ENCODE data around the gene IGSF8. TPM values are rescaled to one million over a fixed set of nuclear protein-coding genes. Genes with fewer than 3 reads are reported as not detected.

The IGSF8 gene
- total RNA-seq, 2 experiments from 2014 or later: 41.7 to 44.4 TPM

DNA sequence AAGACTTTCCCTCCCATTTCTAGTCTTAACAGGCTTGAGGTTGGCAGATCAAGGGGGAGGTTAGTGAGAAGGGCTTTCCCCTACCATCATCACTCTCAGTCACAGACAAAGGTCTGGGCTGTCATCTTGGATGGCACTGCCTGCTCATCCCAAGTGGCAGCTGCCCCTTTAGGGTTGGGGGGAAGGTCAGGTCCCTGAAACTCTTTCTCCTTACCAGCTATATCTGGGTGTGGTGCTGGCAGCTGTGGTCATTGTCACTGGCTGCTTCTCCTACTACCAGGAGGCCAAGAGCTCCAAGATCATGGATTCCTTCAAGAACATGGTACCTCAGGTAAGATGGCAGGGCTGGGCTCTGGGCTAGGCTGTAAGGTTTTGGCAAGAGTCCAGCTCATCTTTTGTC lies 25.3 kb upstream of the IGSF8 start:
- DNase-seq: no peak
- no peaks in the 10 kb centered on the region for H3K27me3 Mint-ChIP-seq (ENCODE audit: low read depth)
- CTCF ChIA-PET: interaction anchor here (0.6 to 0.9 kb wide), 2 partner anchors 22 to 127 kb away, joined by 3 read pairs; no protein-coding TSS in a partner anchor
- H3K27ac Mint-ChIP-seq: no peak overlapping the region
- H3K36me3 Mint-ChIP-seq (ENCODE audit: low read depth): no peaks in the 10 kb centered on the region
- no peaks in the 10 kb centered on the region for H3K9me3 Mint-ChIP-seq (ENCODE audit: insufficient read depth)
- POLR2A ChIA-PET: no interaction called here
- no peaks in the 10 kb centered on the region for H3K4me1 Mint-ChIP-seq (ENCODE audit: low read depth)
- no peak for ATAC-seq
- H3K4me3 Mint-ChIP-seq: no peak overlapping the region

DNA sequence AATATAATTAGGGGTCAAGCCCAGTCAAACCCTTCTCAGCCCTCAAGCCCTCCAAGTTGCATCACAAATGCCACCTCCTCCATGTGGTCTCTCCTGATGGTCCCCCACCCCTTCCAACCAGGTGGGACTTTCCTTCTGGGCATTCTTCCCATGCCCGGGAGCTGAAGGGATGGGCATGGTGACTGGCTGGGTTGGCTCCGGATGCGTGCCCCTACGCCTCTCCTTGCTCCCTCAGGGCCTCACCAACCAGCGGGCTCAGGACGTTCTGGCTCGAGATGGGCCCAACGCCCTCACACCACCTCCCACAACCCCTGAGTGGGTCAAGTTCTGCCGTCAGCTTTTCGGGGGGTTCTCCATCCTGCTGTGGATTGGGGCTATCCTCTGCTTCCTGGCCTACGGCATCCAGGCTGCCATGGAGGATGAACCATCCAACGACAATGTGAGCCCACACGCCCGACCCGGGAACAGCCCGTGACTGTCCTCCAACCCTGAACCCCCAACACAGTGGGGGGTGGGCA lies 24.6 kb upstream of the IGSF8 start:
- ATAC-seq (no peak), DNase-seq (no peak)
- CTCF ChIA-PET: interaction anchor here (1.8 kb wide), 1 partner anchor 44 kb away, joined by 6 read pairs; no protein-coding TSS in a partner anchor
- POLR2A ChIA-PET: no interaction called here
- Mint-ChIP-seq H3K4me1 (ENCODE audit: low read depth) (no peaks in the 10 kb centered on the region), H3K9me3 (ENCODE audit: insufficient read depth) (no peaks in the 10 kb centered on the region), H3K36me3 (ENCODE audit: low read depth) (no peaks in the 10 kb centered on the region), H3K27me3 (ENCODE audit: low read depth) (peaks cover 6% of the 10 kb centered on the region), H3K27ac (no peak overlapping the region), H3K4me3 (no peak overlapping the region)

DNA sequence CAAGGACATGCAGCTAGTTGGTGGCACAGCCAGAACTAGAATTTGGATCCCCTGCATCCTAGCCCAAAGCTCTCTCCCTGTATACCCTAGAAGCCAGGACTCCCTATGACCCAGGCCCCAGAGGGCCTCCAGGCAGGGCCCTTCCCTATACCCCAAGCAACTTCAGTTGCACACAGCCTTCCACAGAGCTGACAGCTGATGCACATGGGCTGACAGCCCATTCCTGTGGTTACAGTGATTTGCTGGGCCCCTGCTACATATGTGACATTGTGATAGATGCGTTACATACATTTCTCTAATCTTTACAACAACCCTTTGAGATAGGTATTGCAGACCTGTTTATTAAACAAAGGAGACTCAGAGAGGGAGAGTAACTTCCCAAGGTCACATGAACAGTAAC lies 23.0 kb upstream of the IGSF8 start:
- no peaks in the 10 kb centered on the region for H3K36me3 Mint-ChIP-seq (ENCODE audit: low read depth)
- DNase-seq (no peak), ATAC-seq (no peak)
- no peaks in the 10 kb centered on the region for H3K9me3 Mint-ChIP-seq (ENCODE audit: insufficient read depth)
- no peak overlapping the region for H3K27ac Mint-ChIP-seq
- no peaks in the 10 kb centered on the region for H3K4me1 Mint-ChIP-seq (ENCODE audit: low read depth)
- H3K27me3 Mint-ChIP-seq (ENCODE audit: low read depth): peaks cover 11% of the 10 kb centered on the region
- ChIA-PET POLR2A (no interaction called here), CTCF (interaction anchor here (0.5 to 1.8 kb wide), 2 partner anchors 42 to 181 kb away, joined by 3 to 6 read pairs; no protein-coding TSS in a partner anchor)
- H3K4me3 Mint-ChIP-seq: no peak overlapping the region

DNA sequence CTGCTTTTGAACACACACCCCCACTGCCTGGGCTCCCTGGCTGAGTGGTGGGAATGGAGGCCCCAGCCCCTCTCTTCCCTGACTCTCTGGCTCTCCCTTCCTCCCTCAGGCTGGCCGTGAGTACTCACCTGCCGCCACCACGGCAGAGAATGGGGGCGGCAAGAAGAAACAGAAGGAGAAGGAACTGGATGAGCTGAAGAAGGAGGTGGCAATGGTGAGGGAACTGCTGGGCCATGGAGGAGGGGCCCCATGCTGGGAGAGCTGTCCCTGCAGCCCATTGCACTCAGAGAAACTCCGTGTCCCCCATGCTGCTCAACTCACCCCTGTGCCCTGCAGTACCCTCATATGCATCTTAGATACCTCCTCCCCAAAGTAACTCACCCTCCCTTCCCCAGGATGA lies 22.4 kb upstream of the IGSF8 start:
- CTCF ChIA-PET: interaction anchor here (0.5 kb wide), 1 partner anchor 181 kb away, joined by 3 read pairs; no protein-coding TSS in a partner anchor
- no peaks in the 10 kb centered on the region for H3K9me3 Mint-ChIP-seq (ENCODE audit: insufficient read depth)
- H3K36me3 Mint-ChIP-seq (ENCODE audit: low read depth): no peaks in the 10 kb centered on the region
- H3K4me1 Mint-ChIP-seq (ENCODE audit: low read depth): no peaks in the 10 kb centered on the region
- no peak for DNase-seq
- H3K27ac Mint-ChIP-seq: no peak overlapping the region
- no peak for ATAC-seq
- peaks cover 11% of the 10 kb centered on the region for H3K27me3 Mint-ChIP-seq (ENCODE audit: low read depth)
- no peak overlapping the region for H3K4me3 Mint-ChIP-seq
- POLR2A ChIA-PET: no interaction called here

DNA sequence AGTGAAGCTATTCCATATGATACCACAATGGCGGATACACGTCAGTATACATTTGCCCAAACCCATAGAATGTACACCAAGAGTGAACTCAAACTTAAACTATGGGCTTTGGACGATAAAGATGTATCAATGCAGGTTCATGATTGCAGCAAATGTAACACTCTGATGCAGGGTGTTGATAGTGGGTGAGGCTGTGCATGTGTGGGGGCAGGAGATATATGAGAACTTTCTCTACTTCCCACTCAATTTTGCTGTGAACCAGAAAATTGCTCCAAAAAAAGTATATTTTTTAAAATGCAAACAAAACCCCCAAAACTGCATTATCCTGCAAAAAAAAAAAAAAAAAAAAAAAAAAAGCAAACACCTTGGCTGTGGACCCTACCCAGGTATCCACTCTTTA lies 20.5 kb upstream of the IGSF8 start:
- POLR2A ChIA-PET: no interaction called here
- no peak for ATAC-seq
- no peak for DNase-seq
- Mint-ChIP-seq H3K4me1 (ENCODE audit: low read depth) (no peaks in the 10 kb centered on the region), H3K36me3 (ENCODE audit: low read depth) (no peaks in the 10 kb centered on the region), H3K4me3 (no peak overlapping the region), H3K9me3 (ENCODE audit: insufficient read depth) (no peaks in the 10 kb centered on the region), H3K27ac (no peak overlapping the region), H3K27me3 (ENCODE audit: low read depth) (peaks cover 16% of the 10 kb centered on the region)
- CTCF ChIA-PET: interaction anchor here (1.0 to 1.2 kb wide), 2 partner anchors 18 to 33 kb away, joined by 3 to 5 read pairs; no protein-coding TSS in a partner anchor

DNA sequence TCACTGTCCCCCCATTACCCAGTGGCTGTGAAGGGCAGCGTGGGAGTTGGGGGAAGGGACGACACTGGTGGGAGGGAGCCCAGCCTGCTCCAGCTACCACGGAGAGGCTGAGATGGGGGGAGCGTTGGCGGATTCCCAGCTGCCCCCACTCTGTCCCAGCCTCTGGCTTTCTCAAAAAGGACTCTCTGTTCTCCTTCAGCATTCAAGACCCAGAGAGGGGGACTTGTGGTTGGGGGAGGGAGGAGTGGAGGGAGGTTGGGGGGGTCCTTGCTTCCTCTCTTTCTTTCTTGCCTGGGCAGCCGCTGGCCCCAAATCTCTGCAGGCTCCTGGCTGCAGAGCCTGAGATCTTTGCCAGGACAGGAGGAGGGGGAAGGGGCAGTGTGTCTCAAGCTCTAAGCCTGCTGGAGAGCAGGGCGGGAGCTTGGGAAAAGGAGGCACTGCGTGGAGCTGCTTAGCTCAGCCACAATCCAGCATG lies 19.3 kb upstream of the IGSF8 start:
- Mint-ChIP-seq H3K9me3 (ENCODE audit: insufficient read depth) (no peaks in the 10 kb centered on the region), H3K27ac (no peak overlapping the region), H3K36me3 (ENCODE audit: low read depth) (no peaks in the 10 kb centered on the region), H3K27me3 (ENCODE audit: low read depth) (peaks cover 16% of the 10 kb centered on the region), H3K4me1 (ENCODE audit: low read depth) (no peaks in the 10 kb centered on the region), H3K4me3 (no peak overlapping the region)
- POLR2A ChIA-PET: no interaction called here
- CTCF ChIA-PET: interaction anchor here (1.0 to 1.2 kb wide), 3 partner anchors 17 to 128 kb away, joined by 3 to 5 read pairs (median 4); no protein-coding TSS in a partner anchor
- ATAC-seq: no peak
- no peak for DNase-seq

DNA sequence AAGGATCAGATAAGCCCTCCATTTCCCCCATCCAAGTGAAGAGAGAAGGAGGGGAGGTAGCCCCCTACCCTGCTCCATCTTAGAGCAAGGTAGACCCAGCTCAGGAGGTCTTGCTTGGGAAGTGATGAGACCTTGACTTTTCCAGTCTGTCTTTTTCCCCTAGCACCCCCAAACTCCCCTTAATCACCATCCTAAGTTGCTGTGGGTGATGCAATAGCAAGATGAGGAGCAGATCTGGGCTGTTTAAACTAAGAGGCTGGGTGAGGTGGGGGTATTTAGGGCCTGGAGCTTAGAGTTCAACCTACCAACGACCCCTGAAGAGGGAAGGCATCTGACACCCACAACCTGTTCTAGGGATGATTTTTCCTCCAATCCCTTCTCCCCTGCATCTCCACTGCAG lies 18.9 kb upstream of the IGSF8 start:
- Mint-ChIP-seq H3K27me3 (ENCODE audit: low read depth) (peaks cover 16% of the 10 kb centered on the region), H3K27ac (no peak overlapping the region), H3K4me3 (no peak overlapping the region), H3K4me1 (ENCODE audit: low read depth) (no peaks in the 10 kb centered on the region), H3K36me3 (ENCODE audit: low read depth) (no peaks in the 10 kb centered on the region), H3K9me3 (ENCODE audit: insufficient read depth) (no peaks in the 10 kb centered on the region)
- ChIA-PET CTCF (interaction anchor here (0.8 to 1.2 kb wide), 2 partner anchors 16 to 129 kb away, joined by 3 to 4 read pairs; no protein-coding TSS in a partner anchor), POLR2A (no interaction called here)
- DNase-seq: no peak
- ATAC-seq: no peak

DNA sequence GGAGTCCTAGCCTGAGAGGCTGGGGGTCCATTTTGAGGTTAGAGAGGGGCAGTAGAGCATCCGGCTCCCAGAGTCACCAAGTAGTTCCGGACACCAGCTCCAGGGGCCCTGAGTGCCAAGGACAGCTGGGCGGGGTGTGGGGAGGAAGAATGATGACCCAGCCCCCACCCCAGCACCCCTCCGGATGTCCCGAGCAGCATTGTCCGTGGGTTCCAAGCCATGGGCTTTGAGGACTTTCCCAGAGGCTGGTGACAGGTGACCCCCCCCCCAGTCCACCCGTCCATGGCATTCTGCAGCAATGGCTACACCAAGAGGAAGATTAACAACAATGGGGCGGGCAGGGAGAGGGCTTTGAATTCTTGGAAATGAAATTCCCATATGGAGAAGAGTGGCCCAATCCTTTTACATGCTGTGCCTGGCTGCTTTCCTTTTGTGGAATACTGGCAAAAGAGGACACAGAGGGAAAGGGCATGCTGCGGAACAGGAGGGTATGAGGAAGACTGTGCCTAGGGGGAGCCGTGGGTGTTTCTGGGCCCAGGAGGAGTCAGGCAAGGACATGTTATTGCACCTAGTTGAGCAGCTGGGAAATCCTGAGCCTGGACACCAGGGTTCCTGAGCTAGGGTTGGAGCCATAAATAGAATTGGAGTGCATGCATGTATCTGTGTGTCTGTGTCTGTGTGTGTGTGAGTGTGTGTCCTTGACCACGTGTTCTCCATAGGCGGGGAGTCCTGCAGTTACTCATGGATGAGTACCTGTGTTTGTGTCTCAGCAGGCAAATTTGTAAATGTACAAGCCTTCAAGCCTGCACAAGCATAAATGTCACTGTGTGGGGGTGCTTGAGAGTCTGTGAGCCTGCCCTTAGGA lies 18.1 kb upstream of the IGSF8 start:
- no peak overlapping the region for H3K27ac Mint-ChIP-seq
- no peak overlapping the region for H3K4me3 Mint-ChIP-seq
- CTCF ChIA-PET: interaction anchor here (0.8 kb wide), 1 partner anchor 15 kb away, joined by 3 read pairs; no protein-coding TSS in a partner anchor
- DNase-seq (no peak), ATAC-seq (no peak)
- peaks cover 16% of the 10 kb centered on the region for H3K27me3 Mint-ChIP-seq (ENCODE audit: low read depth)
- no peaks in the 10 kb centered on the region for H3K4me1 Mint-ChIP-seq (ENCODE audit: low read depth)
- POLR2A ChIA-PET: interaction anchor here (0.6 kb wide), 1 partner anchor 19 kb away, joined by 3 read pairs; no protein-coding TSS in a partner anchor
- H3K9me3 Mint-ChIP-seq (ENCODE audit: insufficient read depth): no peaks in the 10 kb centered on the region
- H3K36me3 Mint-ChIP-seq (ENCODE audit: low read depth): no peaks in the 10 kb centered on the region

DNA sequence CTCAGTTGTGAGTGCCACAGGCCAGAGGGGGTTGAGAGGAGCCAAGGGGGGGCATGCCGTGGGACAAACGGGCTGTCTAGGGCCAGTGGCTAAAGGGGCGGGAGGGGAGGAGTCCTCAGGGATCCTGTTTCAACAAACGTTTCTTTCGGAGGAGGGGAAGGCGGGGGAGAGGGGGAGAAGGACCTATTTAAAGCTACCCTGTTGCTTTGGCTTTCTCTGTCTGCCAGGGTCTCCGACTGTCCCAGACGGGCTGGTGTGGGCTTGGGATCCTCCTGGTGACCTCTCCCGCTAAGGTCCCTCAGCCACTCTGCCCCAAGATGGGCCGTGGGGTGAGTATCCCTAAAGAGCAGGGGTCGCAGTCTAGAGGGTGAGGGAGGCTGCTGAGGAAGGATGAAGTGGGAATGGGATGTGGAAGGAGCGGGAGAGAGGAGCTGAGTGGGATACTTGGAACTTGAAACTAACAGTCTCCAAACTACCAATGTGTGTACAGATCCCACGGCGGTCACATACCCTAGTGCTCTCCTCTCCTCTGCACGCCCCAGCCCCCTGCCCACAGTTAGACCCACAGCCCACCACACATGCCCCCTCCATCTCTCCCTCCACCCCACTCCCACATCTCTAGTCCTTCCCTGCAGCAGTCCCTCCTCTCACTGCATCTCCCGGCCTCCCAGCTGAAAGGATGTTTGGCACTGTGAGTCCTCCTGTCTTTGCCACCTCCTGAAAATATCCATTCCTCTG lies 17.3 kb upstream of the IGSF8 start, which contains the start of gene ATP1A2:
Gene ATP1A2 (plus strand): TSS at position 215 of the 738 bp plus-strand sequence. CDS start 103 bp downstream, at position 318.
- ChIA-PET CTCF (no interaction called here), POLR2A (no interaction called here)
- H3K27ac Mint-ChIP-seq: no peak within 1 kb of the TSS
- no peak within 1 kb of the TSS for H3K4me3 Mint-ChIP-seq
- H3K27me3 Mint-ChIP-seq (ENCODE audit: low read depth): peaks cover 16% of the 10 kb centered on the region
- H3K36me3 Mint-ChIP-seq (ENCODE audit: low read depth): no peaks in the 10 kb centered on the region
- no peaks in the 10 kb centered on the region for H3K4me1 Mint-ChIP-seq (ENCODE audit: low read depth)
- H3K9me3 Mint-ChIP-seq (ENCODE audit: insufficient read depth): no peaks in the 10 kb centered on the region
- DNase-seq (no peak), ATAC-seq (no peak)

DNA sequence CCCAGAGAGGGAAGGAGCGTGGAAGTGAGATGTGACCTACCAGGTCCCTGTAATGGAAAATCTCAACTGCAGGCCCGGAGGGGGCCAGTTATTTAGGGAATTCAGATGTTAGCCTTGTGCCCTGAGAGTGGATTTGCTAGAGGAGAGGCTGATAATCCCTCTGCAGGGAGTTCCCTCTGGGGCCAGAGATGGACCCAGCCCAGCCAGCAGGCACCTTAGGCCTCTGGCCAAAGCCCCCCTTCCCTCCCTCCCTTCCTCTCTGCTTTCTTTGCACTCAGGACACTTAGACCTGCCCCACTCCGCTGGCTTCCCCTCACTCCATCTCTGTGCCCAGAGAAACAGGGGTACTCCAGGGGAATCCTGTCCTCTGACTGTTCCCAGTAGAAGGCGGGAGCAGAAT lies 15.7 kb upstream of the IGSF8 start:
- Mint-ChIP-seq H3K9me3 (ENCODE audit: insufficient read depth) (no peaks in the 10 kb centered on the region), H3K36me3 (ENCODE audit: low read depth) (no peaks in the 10 kb centered on the region), H3K4me1 (ENCODE audit: low read depth) (no peaks in the 10 kb centered on the region), H3K27ac (no peak overlapping the region), H3K27me3 (ENCODE audit: low read depth) (peaks cover 16% of the 10 kb centered on the region), H3K4me3 (no peak overlapping the region)
- ATAC-seq (no peak), DNase-seq (no peak)
- POLR2A ChIA-PET: no interaction called here
- CTCF ChIA-PET: interaction anchor here (1.0 to 1.1 kb wide), 2 partner anchors 10 to 36 kb away, joined by 3 read pairs; no protein-coding TSS in a partner anchor

DNA sequence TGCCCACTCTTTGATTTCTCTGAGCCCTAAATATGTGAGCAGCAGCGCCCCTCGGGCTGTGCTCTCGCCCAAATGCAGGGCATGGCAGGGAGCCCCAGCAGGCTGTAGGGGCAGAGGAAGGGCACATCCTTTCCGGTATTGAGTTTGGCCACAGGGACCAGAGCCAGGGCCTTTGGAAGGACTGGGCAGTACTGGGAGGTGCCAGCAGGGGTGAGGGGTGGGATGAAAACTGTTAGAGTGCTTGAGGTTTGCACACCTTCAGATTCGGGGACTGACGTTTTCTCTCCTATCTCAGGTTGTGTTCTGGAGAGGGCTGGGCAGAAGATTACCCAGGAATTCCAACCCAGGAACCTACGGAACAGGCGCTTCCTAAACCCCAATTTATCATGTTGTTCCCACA lies 15.0 kb upstream of the IGSF8 start:
- no peaks in the 10 kb centered on the region for H3K4me1 Mint-ChIP-seq (ENCODE audit: low read depth)
- H3K36me3 Mint-ChIP-seq (ENCODE audit: low read depth): no peaks in the 10 kb centered on the region
- ChIA-PET POLR2A (no interaction called here), CTCF (no interaction called here)
- no peak overlapping the region for H3K27ac Mint-ChIP-seq
- no peak overlapping the region for H3K4me3 Mint-ChIP-seq
- DNase-seq (no peak), ATAC-seq (no peak)
- H3K9me3 Mint-ChIP-seq (ENCODE audit: insufficient read depth): no peaks in the 10 kb centered on the region
- H3K27me3 Mint-ChIP-seq (ENCODE audit: low read depth): peaks cover 13% of the 10 kb centered on the region

Measured in activated CD8-positive, alpha-beta T cell treated with anti-CD3 and anti-CD28 coated beads, Interleukin-2, amount 10 ng/mL, durations not matched to agents 7 days and 5 days (primary cell).